NT2/D1 (cell line): ENCODE results near the gene GNAI1.

Experiments used
- DNase-seq: peaks from one replicate; pipeline ENCODE4 v3.0.0-alpha.2; 2011; ENCODE audit warnings: low read depth, low spot score
- H3K27me3 ChIP-seq: 2 replicates; pipeline ENCODE4 v1.6.0; 2011; ENCODE audit warnings: mild to moderate bottlenecking; ENCODE audit not compliant: insufficient read length, insufficient read depth
- H3K36me3 ChIP-seq: 2 replicates; pipeline ENCODE4 v1.6.1; 2011; ENCODE audit warnings: mild to moderate bottlenecking, low read length, mixed read lengths; ENCODE audit not compliant: insufficient read depth, insufficient read length
- H3K4me1 ChIP-seq: 2 replicates; pipeline ENCODE4 v1.5.1; 2011; ENCODE audit not compliant: insufficient read depth, insufficient read length
- H3K4me3 ChIP-seq: 2 replicates; pipeline ENCODE4 v1.5.1; 2011; ENCODE audit warnings: low read depth; ENCODE audit not compliant: insufficient read length
- H3K9ac ChIP-seq: 2 replicates; pipeline ENCODE4 v1.6.0; 2011; ENCODE audit warnings: low read depth; ENCODE audit not compliant: insufficient read length
- H3K9me3 ChIP-seq: 2 replicates; pipeline ENCODE4 v1.5.1; 2011; ENCODE audit warnings: mild to moderate bottlenecking, low read length; ENCODE audit not compliant: insufficient read depth
- SUZ12 ChIP-seq: IDR thresholded peaks from 2 replicates; pipeline ENCODE4 v1.6.1; 2011; ENCODE audit not compliant: insufficient read length, insufficient read depth; ENCODE audit errors: extremely low read depth
- YY1 ChIP-seq: IDR thresholded peaks from 2 replicates; pipeline ENCODE4 v1.6.1; 2011; ENCODE audit not compliant: insufficient read length, insufficient read depth
- ZNF274 ChIP-seq: IDR thresholded peaks from 2 replicates; pipeline ENCODE4 v1.6.1; 2011; ENCODE audit warnings: mild to moderate bottlenecking, low read depth, low read length

GNAI1 gene

DNA sequence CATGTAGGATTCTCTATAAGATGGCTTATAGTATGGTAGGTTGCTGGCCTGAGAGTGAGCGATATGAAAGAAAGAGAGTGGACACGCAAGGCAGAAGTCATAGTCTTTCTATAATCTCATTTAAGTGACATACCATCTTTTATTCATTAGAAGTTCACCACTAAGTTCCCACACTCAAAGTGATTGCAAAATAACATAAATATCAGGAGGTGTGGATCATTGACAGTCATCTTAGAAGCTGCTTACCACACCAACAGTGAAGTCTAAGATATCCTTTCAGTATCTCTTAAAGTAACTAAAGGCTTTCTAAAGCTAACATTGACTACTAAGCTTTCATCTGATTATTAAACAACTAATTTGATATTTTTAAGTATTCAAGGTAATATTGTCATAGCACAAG, 36.9 kb upstream of the GNAI1 start:
- TF ChIP-seq SUZ12 (no peak), ZNF274 (no peak), YY1 (no peak)
- H3K4me1 ChIP-seq: no peaks in the 10 kb centered on the region
- no peaks in the 10 kb centered on the region for H3K27me3 ChIP-seq
- no peak for DNase-seq
- no peak overlapping the region for H3K9ac ChIP-seq
- H3K9me3 ChIP-seq: no peaks in the 10 kb centered on the region
- no peaks in the 10 kb centered on the region for H3K36me3 ChIP-seq
- no peak overlapping the region for H3K4me3 ChIP-seq

DNA sequence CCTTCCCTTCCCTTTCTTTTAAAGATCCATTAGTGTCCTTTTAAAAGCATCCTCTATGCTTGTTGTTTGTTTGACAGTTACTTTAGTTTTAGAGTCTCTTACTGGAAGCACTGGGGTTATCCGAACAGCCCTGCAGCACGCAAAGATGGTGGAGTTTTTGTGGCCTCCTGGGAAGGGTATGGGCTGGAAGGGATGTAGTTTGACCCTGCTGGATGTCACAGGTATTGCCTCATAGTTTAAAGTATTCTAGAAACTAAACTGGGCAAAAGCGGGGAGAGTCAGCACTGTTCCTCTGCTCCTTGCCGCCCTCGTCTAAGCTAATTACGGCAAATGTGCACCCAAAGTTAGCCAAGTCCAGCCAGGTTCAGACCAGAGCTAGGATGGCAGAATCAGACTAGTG, 35.8 kb upstream of the GNAI1 start:
- H3K36me3 ChIP-seq: no peaks in the 10 kb centered on the region

DNA sequence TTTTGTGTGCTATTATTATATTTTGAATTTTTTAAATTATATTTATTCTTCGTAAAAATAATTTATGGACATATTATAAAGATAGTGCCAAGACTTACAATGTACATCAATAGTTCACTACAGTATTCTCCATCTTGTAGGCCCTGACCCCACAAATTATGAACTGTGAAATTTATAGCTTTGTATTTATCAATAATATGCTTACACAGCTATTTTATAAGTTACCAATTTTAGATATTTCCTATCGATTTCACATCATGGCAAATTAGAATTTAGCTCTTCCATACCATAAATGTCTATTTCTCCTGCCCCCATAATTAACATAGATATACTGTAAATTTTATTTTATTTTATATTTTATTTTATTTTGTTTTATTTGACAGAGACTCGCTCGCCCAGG, 34.4 kb upstream of the GNAI1 start:
- DNase-seq: no peak
- Histone ChIP-seq H3K4me3 (no peak overlapping the region), H3K9me3 (no peaks in the 10 kb centered on the region), H3K4me1 (no peaks in the 10 kb centered on the region), H3K27me3 (no peaks in the 10 kb centered on the region), H3K36me3 (no peaks in the 10 kb centered on the region), H3K9ac (no peak overlapping the region)
- no peak for TF ChIP-seq YY1
- no peak for TF ChIP-seq ZNF274
- no peak for TF ChIP-seq SUZ12

More for the DNA sequence above, 35.8 kb upstream of the GNAI1 start:
- no peaks in the 10 kb centered on the region for H3K4me1 ChIP-seq
- DNase-seq: no peak
- TF ChIP-seq ZNF274 (no peak), YY1 (no peak), SUZ12 (no peak)
- H3K9ac ChIP-seq: no peak overlapping the region
- no peaks in the 10 kb centered on the region for H3K27me3 ChIP-seq
- no peak overlapping the region for H3K4me3 ChIP-seq
- no peaks in the 10 kb centered on the region for H3K9me3 ChIP-seq

DNA sequence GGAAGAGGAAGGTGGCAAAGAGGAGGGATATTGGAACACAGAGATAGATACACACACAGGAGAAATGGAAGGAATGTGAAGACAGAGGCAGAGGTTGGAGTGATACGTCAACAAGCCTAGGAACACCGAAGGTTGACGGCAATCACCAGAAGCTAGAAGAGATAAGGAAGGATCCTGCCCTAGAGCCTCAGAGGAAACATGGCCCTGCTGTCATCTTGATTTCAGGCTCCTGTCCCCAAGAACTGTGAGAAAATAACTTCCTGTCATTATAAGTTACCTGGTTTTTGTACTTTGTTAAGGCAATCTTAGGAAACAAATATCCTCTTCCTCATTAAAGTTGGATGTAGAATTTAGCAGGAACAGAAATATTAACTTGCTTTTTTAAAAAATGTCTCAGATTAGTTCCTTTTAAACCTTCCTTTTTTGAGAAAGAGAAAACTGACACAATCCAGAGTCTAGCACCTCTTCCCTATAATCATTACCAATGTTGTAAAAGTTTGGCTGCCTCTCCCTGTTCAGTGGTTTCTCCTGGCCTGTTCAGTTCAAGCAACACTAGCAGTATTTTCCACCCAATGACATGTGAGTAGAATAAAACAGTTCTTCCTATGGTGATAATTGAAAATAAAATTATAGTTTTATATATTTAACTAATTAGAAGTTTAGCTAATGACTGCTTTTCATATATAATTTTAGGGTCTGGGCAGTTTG, 28.8 kb upstream of the GNAI1 start:
- TF ChIP-seq ZNF274 (no peak), YY1 (no peak), SUZ12 (no peak)
- no peak for DNase-seq
- H3K4me3 ChIP-seq: no peak overlapping the region
- H3K27me3 ChIP-seq: no peaks in the 10 kb centered on the region
- no peak overlapping the region for H3K9ac ChIP-seq
- no peaks in the 10 kb centered on the region for H3K36me3 ChIP-seq
- H3K4me1 ChIP-seq: no peaks in the 10 kb centered on the region
- H3K9me3 ChIP-seq: no peaks in the 10 kb centered on the region

DNA sequence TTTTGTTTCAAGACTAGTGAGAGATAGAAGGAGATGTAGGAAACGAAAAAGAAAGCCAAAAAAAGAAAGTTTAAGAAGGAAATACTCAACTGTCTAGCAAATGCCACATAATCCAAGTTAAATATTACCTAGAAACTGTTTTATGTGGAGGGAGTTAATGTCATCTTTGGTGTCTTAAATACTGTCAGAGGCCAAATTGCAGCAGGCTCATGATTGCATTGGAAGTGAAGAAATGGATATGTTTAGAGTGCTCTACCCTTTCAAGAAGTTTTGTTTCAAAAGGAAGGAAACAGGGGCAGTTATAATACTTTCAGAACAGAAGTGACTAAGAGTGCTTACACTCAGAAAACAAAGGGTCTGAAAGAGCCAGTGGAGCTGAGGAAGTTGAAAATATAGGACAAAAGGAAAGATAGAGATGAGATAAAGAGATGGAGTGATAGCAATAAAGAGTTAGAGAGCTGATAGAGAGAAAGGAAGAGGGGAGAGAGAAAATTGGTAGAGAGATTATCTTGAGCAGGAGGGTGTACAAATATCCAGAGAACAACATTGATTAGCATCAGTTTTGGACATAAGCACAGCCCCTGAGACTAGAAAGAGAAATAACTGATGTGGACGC, 28.0 kb upstream of the GNAI1 start:
- H3K4me1 ChIP-seq: no peaks in the 10 kb centered on the region
- H3K27me3 ChIP-seq: no peaks in the 10 kb centered on the region
- no peak overlapping the region for H3K4me3 ChIP-seq
- TF ChIP-seq ZNF274 (no peak), YY1 (no peak), SUZ12 (no peak)
- H3K9ac ChIP-seq: no peak overlapping the region
- DNase-seq: no peak
- H3K9me3 ChIP-seq: no peaks in the 10 kb centered on the region
- H3K36me3 ChIP-seq: no peaks in the 10 kb centered on the region

DNA sequence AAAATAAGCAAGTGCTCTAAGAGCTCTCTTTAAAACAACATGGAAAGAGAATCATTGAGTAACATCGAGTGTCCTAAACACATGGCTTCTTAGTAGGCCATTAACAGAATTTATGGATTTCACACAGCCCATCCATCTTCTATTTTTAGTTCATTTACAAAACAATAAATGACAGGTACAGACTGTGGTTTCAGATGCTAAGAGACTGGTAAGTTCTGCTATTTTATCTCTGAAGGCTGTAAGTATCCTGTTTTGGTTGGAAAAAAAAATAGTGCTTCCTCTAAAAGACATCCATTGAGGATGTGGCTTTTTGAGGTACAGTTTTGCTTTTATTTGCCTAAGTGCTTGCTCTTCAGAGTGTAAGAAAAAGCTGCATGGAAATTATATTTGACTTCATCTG, 27.4 kb upstream of the GNAI1 start:
- no peak for TF ChIP-seq SUZ12
- TF ChIP-seq ZNF274: no peak
- TF ChIP-seq YY1: no peak
- Histone ChIP-seq H3K4me3 (no peak overlapping the region), H3K36me3 (no peaks in the 10 kb centered on the region), H3K9ac (no peak overlapping the region), H3K4me1 (no peaks in the 10 kb centered on the region), H3K9me3 (no peaks in the 10 kb centered on the region), H3K27me3 (no peaks in the 10 kb centered on the region)
- DNase-seq: no peak

DNA sequence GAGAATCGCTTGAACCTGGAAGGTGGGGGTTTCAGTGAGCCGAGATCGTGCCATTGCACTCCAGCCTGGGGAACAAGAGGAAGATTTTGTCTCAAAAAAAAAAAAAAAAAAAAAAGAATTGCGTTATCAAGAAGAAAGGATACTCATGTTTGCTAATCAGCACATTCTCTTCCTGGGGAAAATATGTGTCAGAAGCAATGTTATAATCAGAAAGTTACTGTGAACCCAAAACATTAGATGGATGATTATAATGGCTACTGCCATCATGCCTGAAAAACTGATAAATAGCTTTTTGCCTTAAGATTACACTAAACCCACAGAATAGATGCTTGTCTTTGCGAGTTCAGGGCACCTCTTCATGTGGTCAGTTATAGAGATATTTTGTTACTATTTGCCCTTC, 24.3 kb upstream of the GNAI1 start:
- no peaks in the 10 kb centered on the region for H3K36me3 ChIP-seq
- no peak for TF ChIP-seq SUZ12
- TF ChIP-seq ZNF274: no peak
- TF ChIP-seq YY1: no peak
- no peak overlapping the region for H3K9ac ChIP-seq
- H3K4me1 ChIP-seq: no peaks in the 10 kb centered on the region
- DNase-seq: no peak
- no peaks in the 10 kb centered on the region for H3K9me3 ChIP-seq
- H3K4me3 ChIP-seq: no peak overlapping the region
- H3K27me3 ChIP-seq: no peaks in the 10 kb centered on the region
